GM12878 (cell line): Measurements from ENCODE around the gene GIPC3. TPM values are rescaled to one million over a fixed set of nuclear protein-coding genes. Genes with fewer than 3 reads are reported as not detected.
A peak's percentile ranks its signal among the peaks of the same experiment; 100 is the strongest.

Experiments
- ATAC-seq: fragments of 200-7000 bp; cut with Tn5 transposase; 3 replicates; pipeline ENCODE4 v1.9.1; 2020; ENCODE audit warnings: mild to moderate bottlenecking, moderate library complexity
- BruUV-seq: library from RNA; stranded (reverse); fragments of 400-500 nt; replicated peaks from 2 replicates; lab custom pipeline; 2021; lab: Mats Ljungman, UMichigan
- CTCF ChIA-PET: fragments of 300-600 bp; sonication (Branson Sonifier 250); formaldehyde crosslinking; extraction: SDS; loops from one replicate; lab custom pipeline; 2021; ENCODE audit warnings: inconsistent platforms; lab: Yijun Ruan, JAX
- POLR2A ChIA-PET: fragments of 350-600 bp; formaldehyde crosslinking; extraction: SDS; loops from one replicate; lab custom pipeline; 2021; ENCODE audit warnings: inconsistent platforms; lab: Charles Lee
- RAD21 ChIA-PET: fragments of 300-600 bp; sonication (Branson Sonifier 250); formaldehyde crosslinking; loops from one replicate; lab custom pipeline; 2023; ENCODE audit warnings: antibody characterized with exemption; ENCODE audit not compliant: unreplicated experiment; lab: Charles Lee
- SMC1A ChIA-PET: fragments of 300-600 bp; sonication (Branson Sonifier 250); formaldehyde crosslinking; loops from one replicate; lab custom pipeline; 2023; ENCODE audit not compliant: unreplicated experiment, uncharacterized antibody; lab: Charles Lee
- DNase-seq: peaks from one replicate; pipeline ENCODE4 v3.0.0-alpha.2; 2011; ENCODE audit warnings: low read depth, low spot score
- FAIRE-seq: peaks from 3 replicates; lab custom pipeline; 2011; peaks lifted over from hg19 to GRCh38; lab: Jason Lieb, UNC
- H2AFZ ChIP-seq: 2 replicates; pipeline ENCODE4 v1.6.0; 2011; ENCODE audit warnings: low read depth, low read length, control low read depth; ENCODE audit not compliant: control insufficient read depth
- H3K27ac ChIP-seq: 2 replicates; pipeline ENCODE4 v1.5.1; 2011; ENCODE audit warnings: control low read depth; ENCODE audit not compliant: control insufficient read depth, insufficient read depth
- H3K27me3 ChIP-seq, 2 experiments: replicated peaks in 1 of 2; 2 replicates each; pipeline versions ENCODE4 v1.6.0 to v1.6.1; 2011; ENCODE audit warnings: low read length in 1 of 2; ENCODE audit not compliant: control insufficient read depth in 2 of 2, insufficient read depth in 2 of 2
- H3K36me3 ChIP-seq, 2 experiments: 2 replicates each; pipeline ENCODE4 v1.5.1; 2011; ENCODE audit warnings: low read length in 1 of 2; ENCODE audit not compliant: control insufficient read depth in 2 of 2, insufficient read depth in 2 of 2
- H3K4me1 ChIP-seq: 2 replicates; pipeline ENCODE4 v1.6.1; 2011; ENCODE audit warnings: mild to moderate bottlenecking, low read length, moderate library complexity, mixed read lengths; ENCODE audit not compliant: control insufficient read depth, insufficient read depth
- H3K4me2 ChIP-seq: 2 replicates; pipeline ENCODE4 v1.6.0; 2011; ENCODE audit warnings: control low read depth; ENCODE audit not compliant: control insufficient read depth, insufficient read depth
- H3K4me3 ChIP-seq: fragments of 200-600 bp; sonication (generic); 2 replicates; pipeline ENCODE4 v1.5.1; 2016
- H3K79me2 ChIP-seq: 2 replicates; pipeline ENCODE4 v1.6.0; 2011; ENCODE audit warnings: low read length; ENCODE audit not compliant: control insufficient read depth, insufficient read depth
- H3K9ac ChIP-seq: 2 replicates; pipeline ENCODE4 v1.8.0; 2011; ENCODE audit warnings: low read length, control low read depth, mixed read lengths; ENCODE audit not compliant: control insufficient read depth, insufficient read depth
- H3K9me3 ChIP-seq: replicated peaks from 3 replicates; pipeline ENCODE4 v1.5.1; 2011; ENCODE audit warnings: mild to moderate bottlenecking, low read length; ENCODE audit not compliant: control insufficient read depth, insufficient read depth
- H4K20me1 ChIP-seq: 2 replicates; pipeline ENCODE4 v1.6.0; 2011; ENCODE audit not compliant: control insufficient read depth, insufficient read depth
- BACH1 ChIP-seq: fragments of 450-650 bp; IDR thresholded peaks from 2 replicates; pipeline ENCODE4 v1.6.1; 2017; ENCODE audit warnings: mild to moderate bottlenecking, borderline replicate concordance
- EGR1 ChIP-seq, 2 experiments: IDR thresholded peaks; 1 replicate in 1 of 2; 2 replicates in 1 of 2; pipeline ENCODE4 v1.6.1; 2011 to 2012; ENCODE audit warnings: low read depth in 2 of 2, low read length in 2 of 2, borderline replicate concordance in 1 of 2, mild to moderate bottlenecking in 1 of 2, moderate library complexity in 1 of 2
- EP300 ChIP-seq, 2 experiments: fragments of 150-350 bp in 1 of 2; IDR thresholded peaks; 2 replicates each; pipeline ENCODE4 v1.6.1; 2011 to 2012; ENCODE audit warnings: low read depth in 2 of 2, low read length in 2 of 2, borderline replicate concordance in 1 of 2, improper control_type of control experiment in 1 of 2, inconsistent platforms in 1 of 2; ENCODE audit not compliant: control insufficient read depth in 1 of 2
- FOS ChIP-seq: IDR thresholded peaks from 3 replicates; pipeline ENCODE4 v1.6.1; 2011; ENCODE audit warnings: borderline replicate concordance; ENCODE audit not compliant: insufficient read length; ENCODE audit errors: extremely low read depth
- FOXK2 ChIP-seq: fragments of 450-650 bp; IDR thresholded peaks from 2 replicates; pipeline ENCODE4 v1.6.1; 2017; ENCODE audit warnings: mild to moderate bottlenecking, moderate library complexity
- HDGF ChIP-seq: fragments of 450-650 bp; IDR thresholded peaks from 2 replicates; pipeline ENCODE4 v1.6.1; 2016; ENCODE audit warnings: antibody characterized with exemption
- IRF4 ChIP-seq: IDR thresholded peaks from 2 replicates; pipeline ENCODE4 v1.6.1; 2011; ENCODE audit warnings: low read depth, low read length
- NFIC ChIP-seq: IDR thresholded peaks from 2 replicates; pipeline ENCODE4 v1.6.1; 2012; ENCODE audit warnings: low read depth, mild to moderate bottlenecking, inconsistent platforms, low read length, moderate library complexity
- NR2F1 ChIP-seq: fragments of 450-650 bp; conservative IDR thresholded peaks from 2 replicates; pipeline ENCODE4 v1.6.1; 2017; ENCODE audit warnings: mild to moderate bottlenecking
- RBBP5 ChIP-seq: fragments of 200-600 bp; sonication (generic); conservative IDR thresholded peaks from 2 replicates; pipeline ENCODE4 v1.6.1; 2016
- SREBF2 ChIP-seq: IDR thresholded peaks from 2 replicates; pipeline ENCODE4 v1.6.1; 2012; ENCODE audit warnings: mild to moderate bottlenecking, low read length
- ZNF217 ChIP-seq: fragments of 450-650 bp; IDR thresholded peaks from 2 replicates; pipeline ENCODE4 v1.6.1; 2017; ENCODE audit warnings: antibody characterized with exemption, mild to moderate bottlenecking
- WGBS: methylation state at CpG from one replicate; pipeline ENCODE4 v1.1.6; 2016; ENCODE audit warnings: low lambda C conversion rate; ENCODE audit not compliant: insufficient replicate concordance, insufficient coverage; ENCODE audit errors: missing lambda C conversion rate; 5-methylcytosine and 5-hydroxymethylcytosine counted together
- in situ Hi-C: fragments of 300-500 bp; cut with MboI; formaldehyde crosslinking; loops from 9 replicates; pipeline ENCODE4 v1.14.3; 2018; ENCODE audit warnings: mixed read lengths
- intact Hi-C: fragments of 100-400 bp; cut with micrococcal nuclease; formaldehyde crosslinking; loops from one replicate; pipeline ENCODE4 v1.14.2; 2022; ENCODE audit not compliant: unreplicated experiment
- polyA plus RNA-seq, 11 experiments: library from polyadenylated mRNA; depleted of rRNA in 4 of 11; unstranded in 6 of 11; stranded (reverse) in 5 of 11; fragments of >200 nt; fragmentation: Nextera tagmentation in 4 of 11; fragmentation: Illumina TruSeq in 1 of 11; extraction: Ambion mirVana in 4 of 11; extraction: Trizol in 1 of 11; gene quantifications; 1 replicate in 1 of 11; 2 replicates in 10 of 11; pipeline versions ENCODE4 v1.2.1 to v1.2.3, GENCODE V29; 2011 to 2016; ENCODE audit warnings: inconsistent platforms in 2 of 11, missing spikeins in 2 of 11, low read depth in 1 of 11
- total RNA-seq, 4 experiments: library from RNA; depleted of rRNA in 3 of 4; stranded (reverse); fragments of >200 nt in 3 of 4; fragmentation: Illumina TruSeq in 1 of 4; extraction: Trizol in 1 of 4; gene quantifications; 2 replicates each; pipeline versions ENCODE4 v1.2.1 to v1.2.3, GENCODE V29; 2013 to 2021

Gene GIPC3
- total and polyA plus RNA-seq, 10 of the 15 experiments (the other 5 are each of a cell fraction or from before 2014, with no cell fraction given) = not detected

- peaks cover 0 to 2% of the 10 kb centered on the region in 2 experiments; a peak in 2 of 4 replicates for H3K36me3 ChIP-seq
- in situ Hi-C loops (no loop called here), intact Hi-C loops (loop anchor here (5.0 kb wide), 1 partner anchor 69 kb away; the partner anchor contains the start of gene MFSD12)
- no peaks in the 10 kb centered on the region for H4K20me1 ChIP-seq
- peak; percentile 25 for ATAC-seq
- peak overlapping the region; percentile 85 for H3K4me2 ChIP-seq
- H2AFZ ChIP-seq = peak overlapping the region; percentile 97
- RAD21 ChIA-PET = no interaction called here
- no peak for FAIRE-seq
- WGBS = 7% methylated on average over 21 of the region's 21 CpGs
- BruUV-seq = TSS peak; percentile 75
- CTCF ChIA-PET = no interaction called here
- peaks cover 21% of the 10 kb centered on the region for H3K79me2 ChIP-seq
- POLR2A ChIA-PET = interaction anchor here (0.5 kb wide), 1 partner anchor 72 kb away, joined by 6 read pairs; no protein-coding TSS in a partner anchor
- H3K4me3 ChIP-seq = peak overlapping the region; percentile 92
- H3K27ac ChIP-seq = peak overlapping the region; percentile 99
- no peak for TF ChIP-seq FOS
- no peak for TF ChIP-seq EGR1 (IDR thresholded peaks at IDR 0.05; ENCODE audit: borderline replicate concordance in 1 of 2, low read depth in 2 of 2, low read length in 2 of 2)
- TF ChIP-seq, all 136 proteins: peak for 0
- peaks cover 8% of the 10 kb centered on the region for H3K4me1 ChIP-seq
- no peaks in the 10 kb centered on the region for H3K9me3 ChIP-seq
- H3K27me3 ChIP-seq = no peaks in the 10 kb centered on the region
- SMC1A ChIA-PET = no interaction called here
- peak overlapping the region; percentile 88 for H3K9ac ChIP-seq
- no peak for DNase-seq
These were observed 40.8 kb downstream of the GIPC3 start for GRCh38 chr19:3625996-3626472.

- no TSS peak for BruUV-seq
- FAIRE-seq (peak; percentile 99), DNase-seq (peak; percentile 90), ATAC-seq (peak; percentile 100)
- Histone ChIP-seq H3K4me3 (peak within 1 kb of the TSS; percentile 92), H2AFZ (peak within 1 kb of the TSS; percentile 97), H3K79me2 (peaks cover 21% of the 10 kb centered on the region), H3K4me2 (peak within 1 kb of the TSS; percentile 90), H3K27me3 (no peaks in the 10 kb centered on the region), H3K36me3 (no peaks in the 10 kb centered on the region; a peak in 2 of 4 replicates), H4K20me1 (no peaks in the 10 kb centered on the region), H3K9me3 (no peaks in the 10 kb centered on the region), H3K4me1 (peaks cover 8% of the 10 kb centered on the region), H3K9ac (peak within 1 kb of the TSS; percentile 88), H3K27ac (peak within 1 kb of the TSS; percentile 99)
- in situ Hi-C loops (no loop called here), intact Hi-C loops (loop anchor here (5.0 kb wide), 1 partner anchor 69 kb away; the partner anchor contains the start of gene MFSD12)
- SMC1A ChIA-PET = interaction anchor here (1.0 kb wide), 1 partner anchor 34 kb away, joined by 3 read pairs; no protein-coding TSS in a partner anchor
- WGBS = under 1% methylated on average over 78 of the region's 80 CpGs
- POLR2A ChIA-PET = interaction anchor here (0.6 to 1.0 kb wide), 3 partner anchors 18 to 73 kb away, joined by 3 to 4 read pairs (median 3); no protein-coding TSS in a partner anchor
- CTCF ChIA-PET = interaction anchor here (1.1 to 1.4 kb wide), 3 partner anchors 81 to 361 kb away, joined by 3 to 5 read pairs (median 4); no protein-coding TSS in a partner anchor
- RAD21 ChIA-PET = interaction anchor here (1.0 kb wide), 1 partner anchor 70 kb away, joined by 4 read pairs; the partner anchor contains the start of gene MFSD12
- no peak for TF ChIP-seq ZNF217
- no peak for TF ChIP-seq NFIC
- 0 out of 4 replicates have a peak, but pooled peaks of 1 of the 2 experiments have one; percentile 20 for TF ChIP-seq EP300 (IDR thresholded peaks at IDR 0.05; ENCODE audit: borderline replicate concordance in 1 of 2, control insufficient read depth in 1 of 2, low read depth in 2 of 2, low read length in 2 of 2)
- TF ChIP-seq EGR1 (IDR thresholded peaks at IDR 0.05; ENCODE audit: borderline replicate concordance in 1 of 2, low read depth in 2 of 2, low read length in 2 of 2) = peak; percentile 20 to 62
- TF ChIP-seq NR2F1 = peak; percentile 36
- peak; percentile 76; the same call in 1 of the 2 replicates for TF ChIP-seq BACH1
- no peak for TF ChIP-seq IRF4
- TF ChIP-seq FOXK2 = peak; percentile 78
- TF ChIP-seq RBBP5 = no peak
- TF ChIP-seq HDGF = peak; percentile 96
- TF ChIP-seq SREBF2 = no peak
These were observed 41.4 kb downstream of the GIPC3 start, which contains the start of gene CACTIN for GRCh38 chr19:3626473-3627350. TSS of gene CACTIN (minus strand) at chr19:3626790. CDS start at chr19:3626762, 28 bp downstream.
